ENCODE data around the gene LCE1F.

LCE1F gene, protein sequence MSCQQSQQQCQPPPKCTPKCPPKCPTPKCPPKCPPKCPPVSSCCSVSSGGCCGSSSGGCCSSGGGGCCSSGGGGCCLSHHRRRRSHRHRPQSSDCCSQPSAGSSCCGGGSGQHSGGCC

DNA sequence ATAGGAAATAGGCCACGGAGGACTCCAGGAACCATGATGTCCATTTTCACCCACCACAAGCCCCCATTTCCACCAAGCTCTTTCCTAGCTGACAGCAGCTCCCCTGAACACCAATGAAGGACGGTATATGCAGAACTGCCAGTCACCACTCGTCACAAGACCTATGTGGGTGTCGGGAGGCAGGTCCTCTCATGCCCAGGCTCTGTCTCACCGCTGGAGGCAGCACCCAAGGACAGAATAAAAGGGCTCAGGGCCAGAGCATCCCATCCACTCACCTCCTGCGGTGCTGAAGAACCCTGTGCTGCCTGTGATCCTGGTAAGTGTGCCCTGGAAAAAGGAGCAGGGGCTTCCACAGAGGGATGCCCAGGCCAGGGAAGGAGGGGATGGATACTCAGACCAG, at the start of gene LCE1F:
Gene LCE1F (plus strand): TSS at position 266 of the 400 bp plus-strand sequence. CDS start 1,232 bp downstream, outside the sequence.
- no peak for DNase-seq (ENCODE audit: low read depth in 2 of 2)

DNA sequence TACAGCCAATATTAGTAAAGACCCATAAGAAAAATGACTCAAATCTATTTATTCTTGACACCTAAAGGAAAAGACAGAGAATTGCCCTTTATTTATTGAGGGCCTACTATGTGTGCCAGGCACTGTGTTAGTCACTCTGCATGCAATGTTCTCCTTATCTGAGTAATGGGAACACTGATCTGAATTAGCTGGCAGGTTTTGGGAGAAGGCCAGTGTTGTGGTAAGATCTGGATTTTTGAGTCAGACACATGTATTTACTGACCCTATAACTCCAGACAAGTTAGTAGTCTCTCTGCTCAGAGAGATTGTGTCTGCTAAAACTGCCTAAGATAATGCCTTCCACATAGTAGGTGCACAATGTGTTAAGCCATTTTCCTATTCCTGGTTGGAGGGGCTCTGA, 49.7 kb upstream of the LCE1F start:
- DNase-seq (ENCODE audit: low read depth in 2 of 2), result no peak

DNA sequence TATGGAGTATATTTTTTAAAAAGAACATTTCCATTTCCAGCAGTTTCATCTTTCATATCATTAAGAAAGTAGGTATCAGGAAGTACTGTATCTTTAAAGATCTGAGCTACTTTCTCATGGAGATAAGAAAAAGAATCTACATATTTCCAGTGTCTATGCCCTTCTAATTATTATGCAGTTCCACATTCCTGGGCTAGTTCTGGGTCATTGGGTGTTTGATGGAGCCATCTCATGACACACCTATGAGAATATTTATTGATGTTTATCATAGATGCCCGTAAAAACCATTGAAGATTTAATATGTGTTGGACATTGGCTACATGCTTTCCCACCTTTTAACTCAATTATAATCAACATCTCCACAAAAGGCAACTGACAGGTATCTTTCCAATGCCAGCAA, 46.0 kb upstream of the LCE1F start:
- no peak for DNase-seq (ENCODE audit: low read depth in 2 of 2)

DNA sequence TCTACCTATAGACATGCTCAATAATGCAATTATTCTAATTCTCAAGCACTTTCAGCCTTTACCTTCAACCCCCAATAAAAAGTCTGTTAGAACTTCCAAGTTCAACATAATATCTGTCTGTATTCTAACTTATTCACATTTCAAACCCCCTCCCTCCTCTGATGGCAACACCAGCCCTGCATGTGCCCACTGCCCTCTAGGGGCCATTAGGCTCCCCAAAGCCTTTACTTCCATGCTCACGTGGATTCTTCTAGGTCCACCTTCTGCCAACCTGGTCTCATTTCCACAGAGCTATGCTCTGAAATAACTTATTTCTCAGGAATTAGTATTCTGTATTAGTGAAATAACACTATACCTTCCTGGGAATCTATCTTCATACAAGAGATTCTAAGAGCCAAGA, 39.3 kb upstream of the LCE1F start:
- DNase-seq (ENCODE audit: low read depth in 2 of 2), result no peak

DNA sequence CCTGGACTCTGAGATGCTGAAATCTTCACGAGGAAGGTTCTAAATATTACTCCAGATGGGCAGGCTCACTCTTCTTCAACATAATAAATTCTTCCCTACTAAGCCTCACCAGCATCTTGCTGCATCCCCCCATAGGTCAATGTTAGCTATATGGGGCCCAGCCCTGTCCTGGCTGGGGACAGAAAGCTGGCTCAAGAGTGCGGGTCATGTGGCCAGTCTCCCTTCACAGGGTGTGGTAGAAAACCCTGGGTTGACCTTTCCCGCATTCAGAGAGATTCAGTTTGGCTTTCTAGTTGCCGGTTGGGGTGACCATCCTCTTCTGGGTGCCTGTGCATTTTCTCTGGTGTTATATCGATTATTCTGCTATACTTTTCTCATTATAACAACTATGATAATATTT, 36.9 kb upstream of the LCE1F start:
- DNase-seq (ENCODE audit: low read depth in 2 of 2), result no peak

DNA sequence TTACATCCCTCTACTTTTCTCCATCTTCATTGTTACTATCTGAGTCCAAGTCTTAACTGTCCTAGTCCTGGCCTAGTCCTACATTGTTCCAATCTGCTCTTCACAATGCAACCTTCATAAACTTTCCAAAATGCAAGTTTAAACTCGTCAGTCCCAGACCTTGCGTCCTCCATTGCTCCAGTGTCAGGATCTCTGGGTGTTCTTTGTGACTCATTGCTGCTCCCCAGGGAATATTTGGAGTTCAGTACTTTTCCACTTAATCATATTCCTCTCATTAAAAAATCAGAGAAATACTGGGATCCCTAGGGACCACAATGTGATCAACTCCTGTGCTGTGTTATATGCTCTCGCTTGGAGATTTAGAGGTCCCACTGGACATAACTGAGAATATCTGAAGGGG, 35.1 kb upstream of the LCE1F start:
- no peak for DNase-seq (ENCODE audit: low read depth in 2 of 2)

DNA sequence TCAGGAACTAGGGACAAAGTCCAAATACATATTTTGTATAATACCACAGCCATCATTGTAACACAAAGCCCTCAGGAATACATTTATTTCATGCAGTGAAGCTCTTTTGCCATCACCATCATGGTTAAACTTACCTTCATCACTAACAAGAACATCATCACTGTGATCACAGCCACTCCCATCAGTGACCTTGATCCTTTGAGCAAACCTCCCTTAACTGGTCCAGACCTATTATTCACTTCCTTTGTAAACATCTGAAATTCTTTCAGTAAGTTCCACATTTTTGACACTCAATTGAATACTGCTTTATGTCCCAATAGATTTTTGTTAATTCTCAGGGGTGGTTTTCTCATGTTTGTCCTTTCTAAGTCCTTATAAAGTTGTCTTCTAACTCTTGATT, 33.3 kb upstream of the LCE1F start:
- no peak for DNase-seq (ENCODE audit: low read depth in 2 of 2)

DNA sequence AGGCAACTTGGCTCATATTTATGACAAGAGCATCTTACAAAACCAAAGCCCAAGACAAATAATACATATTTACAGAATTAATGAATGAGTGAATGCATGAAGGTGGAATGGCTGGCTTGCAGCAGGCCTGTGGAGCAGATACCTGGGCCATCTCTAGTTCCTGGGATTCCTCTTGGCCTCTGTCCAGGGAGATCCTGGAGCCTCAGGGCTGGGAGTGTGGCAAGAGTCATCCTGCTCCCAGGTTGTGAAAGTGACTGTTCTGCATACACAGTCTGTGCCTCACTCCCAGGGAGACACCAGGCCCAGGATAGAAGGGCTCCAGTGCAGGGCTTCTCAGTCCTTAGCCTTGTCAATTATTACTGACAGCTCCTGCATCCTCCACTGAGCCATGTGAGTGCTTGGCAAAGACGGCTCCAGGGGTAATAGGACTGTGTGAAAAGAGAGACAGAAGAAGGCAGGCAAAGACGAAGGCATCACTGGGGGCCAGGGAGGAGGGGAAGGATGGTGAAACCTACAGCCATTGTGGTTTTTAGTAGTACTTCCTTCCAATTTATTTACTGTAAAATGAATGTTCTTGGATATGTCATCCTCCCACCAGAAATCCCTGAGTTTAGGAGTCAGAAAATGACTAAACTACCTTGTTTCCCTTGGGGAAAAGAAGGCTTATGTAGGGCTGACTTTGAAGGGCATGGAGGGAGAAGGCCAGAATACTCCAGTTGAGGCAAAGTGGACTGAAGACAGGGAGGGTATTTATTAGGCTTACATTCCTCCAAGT, 31.4 kb upstream of the LCE1F start:
- DNase-seq (ENCODE audit: low read depth in 2 of 2), result no peak

DNA sequence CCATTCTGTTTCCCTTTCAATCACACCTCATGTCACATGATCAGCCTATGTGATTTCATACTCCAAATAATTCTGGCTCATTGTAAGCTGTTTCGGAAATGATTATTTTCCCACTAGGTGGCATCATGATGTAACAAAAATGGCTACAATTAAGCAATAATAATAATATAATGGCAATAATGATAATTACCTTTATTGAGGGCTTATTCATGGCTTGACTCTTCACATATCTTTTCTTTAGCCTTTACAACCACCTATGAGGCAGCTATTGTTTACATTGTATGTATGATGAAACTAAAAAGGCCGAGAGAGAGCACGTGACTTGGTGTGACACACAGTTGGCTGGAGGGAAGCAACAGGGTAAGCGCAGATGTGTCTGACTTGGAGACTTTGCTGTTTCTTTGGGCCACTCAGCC, 29.6 kb upstream of the LCE1F start:
- DNase-seq (ENCODE audit: low read depth in 2 of 2), result no peak

DNA sequence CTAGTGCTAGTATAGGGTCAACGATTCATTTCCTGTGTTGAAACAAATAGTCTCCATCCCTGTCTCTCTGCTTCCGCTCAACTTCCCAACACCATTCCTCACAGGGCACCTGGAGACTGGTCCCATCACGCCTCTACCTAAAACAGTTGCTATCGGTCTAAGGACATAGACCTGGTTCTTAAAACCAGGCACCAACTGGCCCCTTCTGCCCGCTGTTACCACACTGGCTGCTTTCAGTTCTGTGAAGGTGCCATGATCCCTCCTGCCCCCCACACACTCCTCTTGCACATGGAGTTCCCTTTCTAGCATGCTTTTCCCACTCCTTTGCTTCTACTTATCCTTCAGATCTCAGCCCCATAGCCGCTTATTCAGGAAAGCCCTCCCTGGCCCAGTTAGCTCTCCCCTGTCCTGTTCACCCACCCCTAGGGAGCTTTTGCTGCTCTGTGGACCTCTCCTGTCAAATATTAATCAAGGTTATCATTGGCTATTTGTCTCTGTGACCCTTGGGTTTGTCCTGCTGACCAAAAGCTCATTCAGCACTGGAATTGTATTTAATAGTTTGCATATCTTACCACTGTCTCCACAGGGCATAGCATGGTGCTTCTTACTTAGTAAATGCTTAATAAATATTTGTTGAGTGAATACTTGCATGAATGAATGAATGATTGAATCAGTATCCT, 29.0 kb upstream of the LCE1F start:
- no peak for DNase-seq (ENCODE audit: low read depth in 2 of 2)

DNA sequence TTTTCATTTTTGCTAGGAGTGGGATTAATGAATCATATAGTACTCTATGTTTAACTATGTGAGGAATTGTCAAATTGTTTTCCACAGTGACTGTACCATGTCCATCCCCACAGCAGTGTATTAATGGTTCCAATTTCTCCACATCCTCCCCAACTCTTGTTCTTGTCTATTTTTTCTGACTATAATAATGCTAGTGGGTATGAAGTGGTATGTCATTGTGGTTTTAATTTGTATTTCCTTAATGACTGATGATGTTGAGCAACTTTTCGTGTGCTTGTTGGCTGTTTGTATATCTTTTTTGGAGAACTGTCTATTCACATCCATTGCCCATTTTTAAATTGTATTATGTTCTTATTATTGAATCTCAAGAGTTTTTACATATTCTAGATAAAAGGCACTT, 27.1 kb upstream of the LCE1F start:
- no peak for DNase-seq (ENCODE audit: low read depth in 2 of 2)

DNA sequence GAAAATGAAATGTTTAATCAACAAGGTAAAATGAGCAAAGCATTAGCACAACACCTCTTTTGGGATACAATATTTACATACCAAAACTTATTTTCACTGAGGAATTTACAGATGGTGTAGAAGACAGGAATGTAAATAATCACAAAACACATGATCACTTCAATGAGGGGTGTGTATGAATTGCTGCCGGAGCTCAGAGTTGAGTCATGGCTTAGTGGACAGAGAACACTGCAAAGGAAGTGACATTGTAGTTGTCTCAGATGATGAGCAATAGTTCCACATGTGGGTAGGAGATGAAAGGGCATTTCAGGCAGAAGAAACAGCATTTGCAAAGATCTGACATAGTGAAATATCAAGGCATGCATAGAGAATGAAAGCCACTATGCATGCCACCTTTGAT, 22.7 kb upstream of the LCE1F start:
- no peak for DNase-seq (ENCODE audit: low read depth in 2 of 2)

DNA sequence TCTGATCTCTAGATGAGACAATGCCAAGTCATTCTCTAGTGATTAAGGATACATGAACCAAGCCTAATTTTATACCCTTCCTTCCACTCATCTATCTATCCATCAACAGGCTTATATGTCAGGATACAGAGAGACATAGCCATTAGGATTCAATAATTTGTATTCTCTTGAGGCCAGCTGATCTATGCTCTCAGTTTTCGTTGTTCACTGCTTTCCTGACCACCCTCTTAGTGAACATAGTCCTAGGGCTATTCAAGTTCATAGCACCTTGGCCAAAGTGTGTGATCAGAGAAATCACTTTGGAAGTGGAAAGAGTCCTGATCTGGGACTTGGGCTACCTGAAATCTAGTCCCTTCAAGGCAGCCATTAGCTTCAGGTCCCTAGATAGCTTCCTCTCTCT, 21.4 kb upstream of the LCE1F start:
- no peak for DNase-seq (ENCODE audit: low read depth in 2 of 2)

DNA sequence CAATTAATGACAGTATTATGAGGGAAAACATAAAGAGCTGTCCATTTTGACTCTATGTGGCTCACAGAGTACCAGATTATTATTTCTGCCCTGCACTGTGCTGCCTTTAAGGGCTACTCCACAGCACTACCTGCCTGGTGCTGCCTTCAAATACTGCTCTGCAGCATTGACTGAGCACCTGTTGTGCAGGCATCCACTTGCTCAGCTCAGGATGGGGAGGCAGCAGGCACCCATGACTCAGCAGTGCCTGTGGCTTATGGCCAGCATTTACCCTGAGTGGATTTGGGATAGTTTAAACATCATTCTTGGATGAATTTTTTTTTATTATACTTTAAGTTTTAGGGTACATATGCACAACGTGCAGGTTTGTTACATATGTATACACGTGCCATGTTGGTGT, 18.1 kb upstream of the LCE1F start:
- no peak for DNase-seq (ENCODE audit: low read depth in 2 of 2)

DNA sequence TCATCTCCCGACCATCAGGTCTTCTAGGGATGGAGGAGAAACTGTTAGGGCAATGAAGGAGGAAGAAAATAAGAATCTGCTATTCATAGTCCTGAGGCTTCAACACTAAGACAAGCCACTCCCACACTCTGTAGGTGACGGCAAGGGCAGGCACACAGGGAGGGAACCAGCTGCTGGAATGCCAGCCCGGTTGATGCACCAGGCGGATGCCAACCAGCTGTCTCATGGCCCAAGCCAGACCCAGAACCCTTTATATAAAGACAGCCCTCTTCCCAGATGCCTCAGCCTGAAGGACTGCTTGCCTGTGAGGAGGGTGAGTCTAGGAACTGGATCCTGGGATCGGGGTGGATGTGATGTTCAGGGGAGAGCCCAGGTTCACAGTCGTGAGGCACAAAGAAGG, 17.2 kb upstream of the LCE1F start, which contains the start of gene KPRP:
Gene KPRP (plus strand): TSS at position 279 of the 400 bp plus-strand sequence. CDS start 1,564 bp downstream, outside the sequence.
- no peak for DNase-seq (ENCODE audit: low read depth in 2 of 2)

DNA sequence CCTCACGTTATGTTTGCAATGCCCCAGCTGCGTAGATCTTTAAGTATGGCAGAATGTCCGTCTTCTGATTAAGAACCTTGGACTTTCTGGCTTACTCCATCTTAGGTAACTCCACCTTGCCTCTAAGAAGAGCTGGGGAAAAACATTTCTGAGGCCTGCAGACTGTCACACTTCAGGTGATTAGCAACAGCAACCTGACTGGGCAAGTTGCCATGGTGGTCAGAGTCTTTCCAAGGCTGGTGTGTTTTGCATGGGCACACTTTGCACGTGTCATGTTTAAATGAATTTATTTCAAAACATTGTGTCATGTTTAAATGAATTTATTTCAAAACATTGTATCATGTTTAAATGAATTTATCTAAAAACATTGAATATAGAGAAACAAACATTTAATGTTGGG, 16.3 kb upstream of the LCE1F start:
- DNase-seq (ENCODE audit: low read depth in 2 of 2), result no peak

DNA sequence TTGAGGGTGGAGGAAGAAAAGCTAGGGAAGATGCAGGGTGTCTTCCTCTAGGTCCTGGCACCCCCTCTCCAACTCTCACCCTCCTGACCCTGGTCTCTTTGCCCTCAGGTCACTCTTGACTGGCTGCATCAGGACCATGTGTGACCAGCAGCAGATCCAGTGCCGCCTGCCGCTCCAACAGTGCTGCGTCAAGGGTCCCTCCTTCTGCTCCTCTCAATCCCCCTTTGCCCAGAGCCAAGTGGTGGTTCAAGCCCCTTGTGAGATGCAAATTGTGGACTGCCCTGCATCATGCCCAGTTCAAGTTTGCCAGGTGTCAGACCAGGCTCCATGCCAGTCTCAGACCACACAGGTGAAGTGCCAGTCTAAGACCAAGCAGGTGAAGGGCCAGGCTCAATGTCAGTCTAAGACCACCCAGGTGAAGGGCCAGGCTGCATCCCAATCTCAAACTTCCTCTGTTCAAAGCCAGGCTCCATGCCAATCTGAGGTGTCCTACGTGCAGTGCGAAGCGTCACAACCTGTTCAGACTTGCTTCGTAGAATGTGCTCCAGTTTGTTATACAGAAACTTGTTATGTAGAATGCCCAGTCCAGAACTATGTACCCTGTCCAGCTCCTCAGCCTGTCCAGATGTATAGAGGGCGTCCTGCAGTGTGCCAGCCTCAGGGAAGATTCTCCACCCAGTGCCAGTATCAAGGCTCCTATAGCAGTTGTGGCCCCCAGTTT, 15.3 kb upstream of the LCE1F start:
- DNase-seq (ENCODE audit: low read depth in 2 of 2), result no peak

DNA sequence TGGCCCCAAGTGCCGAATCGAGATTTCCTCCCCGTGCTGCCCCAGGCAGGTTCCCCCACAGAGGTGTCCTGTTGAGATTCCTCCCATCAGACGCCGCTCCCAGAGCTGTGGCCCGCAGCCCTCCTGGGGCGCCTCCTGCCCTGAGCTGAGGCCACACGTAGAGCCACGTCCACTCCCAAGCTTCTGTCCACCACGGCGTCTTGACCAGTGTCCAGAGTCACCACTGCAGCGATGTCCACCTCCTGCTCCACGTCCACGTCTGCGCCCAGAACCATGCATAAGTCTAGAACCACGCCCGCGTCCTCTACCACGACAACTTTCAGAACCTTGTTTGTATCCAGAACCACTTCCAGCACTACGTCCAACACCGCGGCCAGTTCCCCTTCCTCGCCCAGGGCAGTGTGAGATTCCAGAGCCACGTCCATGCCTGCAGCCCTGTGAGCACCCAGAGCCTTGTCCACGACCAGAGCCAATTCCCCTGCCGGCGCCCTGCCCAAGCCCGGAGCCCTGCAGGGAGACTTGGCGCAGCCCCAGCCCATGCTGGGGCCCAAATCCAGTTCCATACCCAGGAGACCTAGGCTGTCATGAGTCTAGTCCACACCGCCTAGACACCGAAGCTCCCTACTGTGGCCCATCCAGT, 14.3 kb upstream of the LCE1F start:
- DNase-seq (ENCODE audit: low read depth in 2 of 2), result no peak

DNA sequence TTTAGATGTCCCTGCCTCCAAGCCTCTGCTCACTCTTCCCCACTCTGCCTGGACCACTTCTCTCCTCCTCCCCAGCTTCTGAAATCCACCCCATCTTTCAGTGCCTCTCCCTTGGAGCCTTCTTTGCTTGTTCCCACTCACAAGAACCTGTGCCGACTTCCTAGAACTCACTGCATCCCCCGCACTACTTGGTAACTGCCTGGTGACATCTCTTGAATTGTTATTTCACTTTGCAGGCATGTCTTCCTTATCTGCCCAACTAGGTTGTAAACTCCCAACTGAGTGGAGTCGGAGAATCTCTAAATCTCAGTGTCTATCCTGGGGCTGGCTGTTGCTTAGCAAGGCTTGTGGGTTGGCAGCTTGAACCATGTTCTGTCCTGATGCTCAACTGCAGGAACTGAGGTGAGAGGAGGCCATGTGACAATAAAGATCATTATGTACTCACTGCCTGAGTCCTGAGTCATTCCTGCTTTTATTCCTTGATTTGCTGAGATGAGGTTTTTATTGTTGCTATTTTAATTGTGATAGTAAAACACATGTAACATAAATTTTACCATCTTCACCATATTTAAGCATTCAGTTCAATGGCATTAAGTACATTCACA, 13.2 kb upstream of the LCE1F start:
- DNase-seq (ENCODE audit: low read depth in 2 of 2), result no peak

DNA sequence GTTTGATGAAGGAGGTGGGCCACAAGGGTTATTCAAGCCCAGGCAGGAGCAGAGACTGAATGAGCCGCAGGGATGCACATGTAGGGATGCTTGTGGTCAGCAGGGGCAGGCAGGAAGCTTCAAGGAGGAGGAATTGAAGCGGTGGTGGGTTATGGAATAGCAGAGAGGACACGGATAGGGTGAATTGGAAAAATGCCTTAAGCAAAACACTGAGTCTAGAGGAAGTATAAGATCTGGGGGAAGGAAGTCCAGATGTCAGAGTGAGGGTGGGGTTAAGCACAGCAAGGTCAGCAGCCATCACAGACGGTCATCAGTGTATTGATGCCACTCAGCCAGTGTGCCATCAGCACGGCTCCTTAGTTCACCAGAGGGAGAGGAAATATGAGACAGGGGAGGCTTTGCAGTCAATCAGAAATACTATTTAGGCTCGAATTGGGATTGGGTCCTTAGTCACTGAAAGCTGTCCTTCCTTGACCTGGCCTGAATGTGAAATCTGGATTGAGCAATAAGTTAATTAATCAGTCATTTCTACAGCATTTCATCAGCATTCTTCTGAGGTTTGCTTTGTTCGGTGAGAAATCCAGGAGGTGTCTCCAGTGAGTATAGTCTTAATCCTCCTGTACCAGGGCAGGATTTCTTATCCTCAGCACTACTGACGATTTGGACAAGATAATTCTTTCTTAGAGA, 6.0 kb upstream of the LCE1F start:
- no peak for DNase-seq (ENCODE audit: low read depth in 2 of 2)

DNA sequence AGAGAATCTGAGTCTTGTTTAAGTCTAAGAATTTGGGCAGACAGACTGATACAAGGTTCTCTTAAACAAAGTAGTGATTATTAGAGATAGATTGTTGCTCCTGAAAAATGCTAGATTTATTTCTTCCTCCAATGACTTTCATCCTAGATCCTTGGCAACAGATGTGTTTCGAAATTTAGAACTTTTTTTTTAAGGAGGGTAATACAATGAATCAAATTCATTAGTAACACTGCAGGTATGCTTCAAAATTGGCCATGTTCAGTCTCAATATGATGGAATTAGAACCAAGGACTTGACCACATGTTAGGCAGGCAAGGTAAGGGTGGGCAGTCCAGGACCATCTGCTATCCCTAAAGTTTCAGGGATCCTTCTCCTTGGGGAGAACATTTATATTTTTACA, 4.5 kb upstream of the LCE1F start:
- no peak for DNase-seq (ENCODE audit: low read depth in 2 of 2)
